NB4 (cell line): Measurements from ENCODE around the gene COLQ.

Experiments used
- CTCF ChIP-seq: IDR thresholded peaks from one replicate; pipeline ENCODE4 v1.5.1; 2012; ENCODE audit warnings: low read depth, low read length
- MYC ChIP-seq: IDR thresholded peaks from 2 replicates; pipeline ENCODE4 v1.6.1; 2011; ENCODE audit warnings: low read depth, low read length
- POLR2A ChIP-seq: IDR thresholded peaks from 2 replicates; pipeline ENCODE4 v1.6.1; 2011; ENCODE audit warnings: mild to moderate bottlenecking; ENCODE audit not compliant: insufficient read length; ENCODE audit errors: extremely low read depth

- TF ChIP-seq CTCF (no peak), POLR2A (no peak), MYC (no peak)
These were observed 42.9 kb downstream of the COLQ start for GRCh38 chr3:15478640-15478979.
